ENCODE data around the gene F2RL3. TPM values are rescaled to one million over a fixed set of nuclear protein-coding genes. Genes with fewer than 3 reads are reported as not detected.
A peak's percentile ranks its signal among the peaks of the same experiment; 100 is the strongest.

Gene F2RL3
- total and polyA plus RNA-seq, 9 of the 15 experiments (the other 6 are each of a cell fraction or from before 2014, with no cell fraction given), result 1.4 to 27.6 (median 11.9) TPM

- no peak for TF ChIP-seq SFPQ (IDR thresholded peaks at IDR 0.05; ENCODE audit: low read depth, low read length)
- TF ChIP-seq ERF (CRISPR knock-in tag; IDR thresholded peaks at IDR 0.05), result no peak
- TF ChIP-seq ETV1 (tag; conservative IDR thresholded peaks at IDR 0.05; ENCODE audit: low read depth), result no peak
- no peak for TF ChIP-seq TGIF2 (CRISPR knock-in tag; IDR thresholded peaks at IDR 0.05)
These were observed 15.2 kb upstream of the F2RL3 start (continued) for GRCh38 chr19:16873594-16873993.

DNA sequence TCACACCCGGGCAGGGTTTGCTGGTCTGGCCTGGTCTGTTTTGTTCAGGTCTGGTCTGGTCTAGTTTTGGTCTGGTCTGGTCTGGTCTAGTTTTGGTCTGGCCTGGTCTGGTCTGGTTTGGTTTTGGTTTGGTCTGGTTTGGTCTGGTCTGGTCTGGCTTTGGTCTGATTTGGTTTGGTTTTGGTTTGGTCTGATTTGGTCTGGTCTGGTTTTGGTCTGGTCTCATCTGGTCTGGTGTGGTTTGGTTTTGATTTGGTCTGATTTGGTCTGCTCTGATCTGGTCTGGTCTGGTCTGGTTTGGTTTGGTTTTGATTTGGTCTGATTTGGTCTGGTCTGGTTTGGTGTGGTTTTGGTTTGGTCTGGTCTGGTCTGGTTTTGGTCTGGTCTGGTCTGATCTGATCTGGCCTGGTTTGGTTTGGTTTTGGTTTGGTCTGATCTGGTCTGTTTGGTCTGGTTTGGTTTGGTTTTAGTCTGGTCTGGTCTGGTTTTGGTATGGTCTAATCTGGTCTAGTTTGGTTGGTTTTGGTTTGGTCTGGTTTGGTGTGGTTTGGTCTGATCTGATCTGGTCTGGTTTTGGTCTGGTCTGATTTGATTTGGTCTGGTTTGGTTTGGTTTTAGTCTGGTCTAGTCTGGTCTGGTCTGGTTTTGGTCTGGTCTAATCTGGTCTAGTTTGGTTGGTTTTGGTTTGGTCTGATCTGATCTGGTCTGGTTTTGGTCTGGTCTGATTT, 14.4 kb upstream of the F2RL3 start:
- no TSS peak for BruUV-seq (replicated peaks)
- Histone ChIP-seq H3K4me1 (replicated peaks in 1 of 2; ENCODE audit: control insufficient read depth in 2 of 2, insufficient read depth in 2 of 2, low read length in 2 of 2) (peaks cover 0 to 17% of the 10 kb centered on the region in 2 experiments; a peak in 2 of 5 replicates), H3K27me3 (ENCODE audit: control insufficient read depth in 2 of 2, insufficient read depth in 2 of 2, low read length in 2 of 2) (no peaks in the 10 kb centered on the region), H3K4me3 (no peak overlapping the region), H3K27ac (ENCODE audit: extremely low read depth, low read depth, low read length) (peak overlapping the region; percentile 28; the same call in 1 of the 3 replicates), H3K9me3 (replicated peaks; ENCODE audit: control insufficient read depth, insufficient read depth, low read depth, low read length) (peaks cover 6% of the 10 kb centered on the region), H3K9me1 (ENCODE audit: control insufficient read depth, insufficient read depth, low read length) (no peaks in the 10 kb centered on the region), H3K79me2 (ENCODE audit: control insufficient read depth, insufficient read depth, low read length) (peaks cover 15% of the 10 kb centered on the region; the same call in 2 of the 3 replicates), H3K4me2 (ENCODE audit: insufficient read depth, low read length) (no peak overlapping the region), H3K9ac (ENCODE audit: insufficient read depth in 1 of 2, low read depth in 2 of 2, low read length in 2 of 2) (no peak overlapping the region), H2AFZ (ENCODE audit: low read depth, low read length) (no peak overlapping the region), H3K36me3 (ENCODE audit: control insufficient read depth, insufficient read depth, low read length) (peaks cover 73% of the 10 kb centered on the region; the same call in 1 of the 3 replicates), H4K20me1 (replicated peaks; ENCODE audit: control insufficient read depth, insufficient read depth, low read length) (no peaks in the 10 kb centered on the region)
- POLR2A ChIA-PET, result no interaction called here
- FAIRE-seq, result peak; percentile 89
- CTCF ChIA-PET (ENCODE audit: low intra/inter-chr PET ratio), result no interaction called here
- ATAC-seq, result no peak
- 94% methylated on average over 1 of the region's 1 CpG for WGBS (ENCODE audit: insufficient coverage, low coverage, missing lambda C conversion rate)
- intact Hi-C loops (cut with micrococcal nuclease), result no loop called here
- in situ Hi-C loops (cut with MboI), result no loop called here
- DNase-seq (ENCODE audit: extremely low read depth in 1 of 4, low spot score in 3 of 4), result no peak
- TF ChIP-seq TRIM24 (IDR thresholded peaks at IDR 0.05) (peak; percentile 97), SIX5 (IDR thresholded peaks at IDR 0.05; ENCODE audit: borderline replicate concordance in 1 of 2, insufficient read depth in 1 of 2, low read depth in 1 of 2, low read length in 2 of 2) (peak in 1 of 2 experiments; percentile 12; a peak in 1 of 4 replicates), XRCC4 (IDR thresholded peaks at IDR 0.05; ENCODE audit: extremely low read depth, insufficient read depth, insufficient read length) (no peak), TARDBP (IDR thresholded peaks at IDR 0.05) (no peak), ASH1L (IDR thresholded peaks at IDR 0.05; ENCODE audit: borderline replicate concordance, low read depth, partially characterized antibody) (peak; percentile 24), OTX1 (CRISPR knock-in tag; IDR thresholded peaks at IDR 0.05) (0 out of 2 replicates have a peak, but pooled peaks have one; percentile 24), NCOA4 (IDR thresholded peaks at IDR 0.05; ENCODE audit: partially characterized antibody) (peak; percentile 22), LARP7 (IDR thresholded peaks at IDR 0.05) (peak; percentile 50; the same call in 1 of the 2 replicates), NR2C1 (IDR thresholded peaks at IDR 0.05) (peak; percentile 10; the same call in 1 of the 2 replicates), NR2C1 (tag; IDR thresholded peaks at IDR 0.05) (no peak), ZBTB26 (CRISPR knock-in tag; IDR thresholded peaks at IDR 0.05) (0 out of 2 replicates have a peak, but pooled peaks have one; percentile 32)
- TF ChIP-seq, protein P1, sequence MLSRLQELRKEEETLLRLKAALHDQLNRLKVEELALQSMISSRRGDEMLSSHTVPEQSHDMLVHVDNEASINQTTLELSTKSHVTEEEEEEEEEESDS (CRISPR knock-in tag; IDR thresholded peaks at IDR 0.05), result no peak
